Activated gamma-delta T cell treated with anti-CD3 and anti-CD28 coated beads, Interleukin-2, amount 50 U/mL, for 16 hours (primary cell): ENCODE measurements around the gene DAB2IP.
"Not testable (repeated sequence)": the region's sequence is repeated elsewhere in the genome, so short reads cannot be mapped to it uniquely, and the experiment has no call there.

Source experiments
- DNase-seq: peaks from one replicate; pipeline ENCODE4 v3.0.0-alpha.2; 2020; ENCODE audit warnings: low read depth

Gene DAB2IP

GRCh38 chr9:121727295-121728020 lies 76.0 kb downstream of the DAB2IP start:
- DNase-seq, result no peak

GRCh38 chr9:121728916-121729315 lies 77.5 kb downstream of the DAB2IP start:
- no peak for DNase-seq

- no peak for DNase-seq
Measured at GRCh38 chr9:121729769-121730562, 78.5 kb downstream of the DAB2IP start.

GRCh38 chr9:121731090-121731489 lies 79.7 kb downstream of the DAB2IP start:
- DNase-seq, result no peak

- DNase-seq, result no peak
Measured at GRCh38 chr9:121731919-121732318, 80.5 kb downstream of the DAB2IP start.

- DNase-seq, result no peak
Measured at GRCh38 chr9:121732389-121732788, 81.0 kb downstream of the DAB2IP start.

- DNase-seq, result no peak
Measured at GRCh38 chr9:121732886-121733285, 81.5 kb downstream of the DAB2IP start.

- DNase-seq, result no peak
Measured at GRCh38 chr9:121734465-121734864, 83.0 kb downstream of the DAB2IP start.

GRCh38 chr9:121735065-121735792 lies 83.8 kb downstream of the DAB2IP start:
- DNase-seq, result no peak

GRCh38 chr9:121735793-121736770 lies 84.6 kb downstream of the DAB2IP start:
- DNase-seq, result no peak

- no peak for DNase-seq
Measured at GRCh38 chr9:121736934-121737462, 85.6 kb downstream of the DAB2IP start.

- DNase-seq, result no peak
Measured at GRCh38 chr9:121737481-121737931, 86.1 kb downstream of the DAB2IP start.

- DNase-seq, result no peak
Measured at GRCh38 chr9:121738411-121738810, 87.0 kb downstream of the DAB2IP start.

GRCh38 chr9:121738968-121739367 lies 87.5 kb downstream of the DAB2IP start:
- DNase-seq, result no peak

GRCh38 chr9:121739971-121740370 lies 88.5 kb downstream of the DAB2IP start:
- no peak for DNase-seq

- DNase-seq, result no peak
Measured at GRCh38 chr9:121741228-121741918, 89.9 kb downstream of the DAB2IP start.

- not testable (repeated sequence) for DNase-seq
Measured at GRCh38 chr9:121741919-121742283, 90.5 kb downstream of the DAB2IP start.

GRCh38 chr9:121742923-121743322 lies 91.5 kb downstream of the DAB2IP start:
- no peak for DNase-seq

GRCh38 chr9:121743441-121744001 lies 92.1 kb downstream of the DAB2IP start:
- no peak for DNase-seq

- no peak for DNase-seq
Measured at GRCh38 chr9:121744002-121744686, 92.7 kb downstream of the DAB2IP start.
